OCI-LY7 (cell line): Measurements from ENCODE around the gene PRPF40B.

Experiments used
- CTCF ChIP-seq: fragments of 200-600 bp; sonication (generic); conservative IDR thresholded peaks from 2 replicates; pipeline ENCODE4 v1.5.1; 2014; ENCODE audit warnings: mild to moderate bottlenecking, antibody characterized with exemption, low read length, moderate library complexity, mixed read lengths
- EZH2phosphoT487 ChIP-seq: fragments of 200-600 bp; sonication (generic); IDR thresholded peaks from 2 replicates; pipeline ENCODE4 v1.6.1; 2018; ENCODE audit warnings: low read depth, borderline replicate concordance, mild to moderate bottlenecking, mixed run types, antibody characterized with exemption, low read length, moderate library complexity, mixed read lengths

GRCh38 chr12:49678711-49679110 is 55.4 kb downstream of the PRPF40B start:
- TF ChIP-seq CTCF (no peak), EZH2phosphoT487 (no peak)
